GM12878 (cell line): ENCODE data around the gene RACK1. TPM values are rescaled to one million over a fixed set of nuclear protein-coding genes. Genes with fewer than 3 reads are reported as not detected.

Source experiments
- CHD1 ChIP-seq: IDR thresholded peaks from 2 replicates; pipeline ENCODE4 v1.6.1; 2012; ENCODE audit warnings: low read depth, low read length, improper control_type of control experiment
- EGR1 ChIP-seq, 2 experiments: IDR thresholded peaks; 1 replicate in 1 of 2; 2 replicates in 1 of 2; pipeline ENCODE4 v1.6.1; 2011 to 2012; ENCODE audit warnings: low read depth in 2 of 2, low read length in 2 of 2, borderline replicate concordance in 1 of 2, mild to moderate bottlenecking in 1 of 2, moderate library complexity in 1 of 2
- EP300 ChIP-seq, 2 experiments: fragments of 150-350 bp in 1 of 2; IDR thresholded peaks; 2 replicates each; pipeline ENCODE4 v1.6.1; 2011 to 2012; ENCODE audit warnings: low read depth in 2 of 2, low read length in 2 of 2, borderline replicate concordance in 1 of 2, improper control_type of control experiment in 1 of 2, inconsistent platforms in 1 of 2; ENCODE audit not compliant: control insufficient read depth in 1 of 2
- FOXK2 ChIP-seq: fragments of 450-650 bp; IDR thresholded peaks from 2 replicates; pipeline ENCODE4 v1.6.1; 2017; ENCODE audit warnings: mild to moderate bottlenecking, moderate library complexity
- IRF4 ChIP-seq: IDR thresholded peaks from 2 replicates; pipeline ENCODE4 v1.6.1; 2011; ENCODE audit warnings: low read depth, low read length
- KDM1A ChIP-seq: fragments of 200-600 bp; sonication (generic); IDR thresholded peaks from 2 replicates; pipeline ENCODE4 v1.6.1; 2016; ENCODE audit warnings: borderline replicate concordance
- LARP7 ChIP-seq: fragments of 450-650 bp; IDR thresholded peaks from 2 replicates; pipeline ENCODE4 v1.6.1; 2017; ENCODE audit warnings: mild to moderate bottlenecking
- MEF2B ChIP-seq: fragments of 450-650 bp; IDR thresholded peaks from 2 replicates; pipeline ENCODE4 v1.6.1; 2018; ENCODE audit warnings: mild to moderate bottlenecking, moderate library complexity; ENCODE audit not compliant: partially characterized antibody, poor library complexity, severe bottlenecking
- NBN ChIP-seq: fragments of 450-650 bp; IDR thresholded peaks from 2 replicates; pipeline ENCODE4 v1.6.1; 2016
- NFIC ChIP-seq: IDR thresholded peaks from 2 replicates; pipeline ENCODE4 v1.6.1; 2012; ENCODE audit warnings: low read depth, mild to moderate bottlenecking, inconsistent platforms, low read length, moderate library complexity
- NR2C2 ChIP-seq: IDR thresholded peaks from 2 replicates; pipeline ENCODE4 v1.6.1; 2011; ENCODE audit warnings: borderline replicate concordance, low read depth; ENCODE audit not compliant: control insufficient read depth, insufficient read length
- NR2F1 ChIP-seq: fragments of 450-650 bp; conservative IDR thresholded peaks from 2 replicates; pipeline ENCODE4 v1.6.1; 2017; ENCODE audit warnings: mild to moderate bottlenecking
- POLR2AphosphoS5 ChIP-seq: IDR thresholded peaks from 2 replicates; pipeline ENCODE4 v1.6.1; 2011; ENCODE audit warnings: mild to moderate bottlenecking, low read length, inconsistent platforms
- RCOR1 ChIP-seq: conservative IDR thresholded peaks from 2 replicates; pipeline ENCODE4 v1.6.1; 2012; ENCODE audit warnings: low read depth, low read length, improper control_type of control experiment
- RUNX3 ChIP-seq: IDR thresholded peaks from 2 replicates; pipeline ENCODE4 v1.6.1; 2012; ENCODE audit warnings: low read length, inconsistent platforms
- SREBF1 ChIP-seq: IDR thresholded peaks from 2 replicates; pipeline ENCODE4 v1.6.1; 2012; ENCODE audit warnings: mild to moderate bottlenecking, low read length
- STAT1 ChIP-seq: fragments of 450-650 bp; conservative IDR thresholded peaks from 2 replicates; pipeline ENCODE4 v1.6.1; 2014; ENCODE audit warnings: antibody characterized with exemption, mild to moderate bottlenecking
- STAT3 ChIP-seq: IDR thresholded peaks from 2 replicates; pipeline ENCODE4 v1.6.1; 2011; ENCODE audit warnings: low read depth, low read length, improper control_type of control experiment
- TAF1 ChIP-seq: IDR thresholded peaks from 2 replicates; pipeline ENCODE4 v1.6.1; 2011; ENCODE audit warnings: mild to moderate bottlenecking, low read depth, low read length, borderline replicate concordance
- TBL1XR1 ChIP-seq: IDR thresholded peaks from 2 replicates; pipeline ENCODE4 v1.6.1; 2012; ENCODE audit warnings: low read depth, low read length, improper control_type of control experiment
- ZNF207 ChIP-seq: fragments of 450-650 bp; IDR thresholded peaks from 2 replicates; pipeline ENCODE4 v1.6.1; 2014; ENCODE audit warnings: antibody characterized with exemption, mild to moderate bottlenecking, borderline replicate concordance
- ZZZ3 ChIP-seq: IDR thresholded peaks from 2 replicates; pipeline ENCODE4 v1.6.1; 2011; ENCODE audit warnings: low read depth; ENCODE audit not compliant: control insufficient read depth, insufficient read length
- polyA plus RNA-seq, 11 experiments: library from polyadenylated mRNA; depleted of rRNA in 4 of 11; unstranded in 6 of 11; stranded (reverse) in 5 of 11; fragments of >200 nt; fragmentation: Nextera tagmentation in 4 of 11; fragmentation: Illumina TruSeq in 1 of 11; extraction: Ambion mirVana in 4 of 11; extraction: Trizol in 1 of 11; gene quantifications; 1 replicate in 1 of 11; 2 replicates in 10 of 11; pipeline versions ENCODE4 v1.2.1 to v1.2.3, GENCODE V29; 2011 to 2016; ENCODE audit warnings: inconsistent platforms in 2 of 11, missing spikeins in 2 of 11, low read depth in 1 of 11
- total RNA-seq, 4 experiments: library from RNA; depleted of rRNA in 3 of 4; stranded (reverse); fragments of >200 nt in 3 of 4; fragmentation: Illumina TruSeq in 1 of 4; extraction: Trizol in 1 of 4; gene quantifications; 2 replicates each; pipeline versions ENCODE4 v1.2.1 to v1.2.3, GENCODE V29; 2013 to 2021
- TF ChIP-seq, protein P1 (sequence below): fragments of 450-650 bp; IDR thresholded peaks from 2 replicates; pipeline ENCODE4 v1.6.1; 2016; ENCODE audit warnings: mild to moderate bottlenecking
- TF ChIP-seq, protein P2 (sequence below): fragments of 450-650 bp; IDR thresholded peaks from 2 replicates; pipeline ENCODE4 v1.6.1; 2017; ENCODE audit warnings: borderline replicate concordance
- TF ChIP-seq, protein P3 (sequence below): fragments of 450-650 bp; IDR thresholded peaks from 2 replicates; pipeline ENCODE4 v1.6.1; 2017; ENCODE audit warnings: low read depth, mild to moderate bottlenecking, moderate library complexity
- TF ChIP-seq, protein P4 (sequence below): fragments of 450-650 bp; conservative IDR thresholded peaks from 2 replicates; pipeline ENCODE4 v1.6.1; 2017; ENCODE audit warnings: mild to moderate bottlenecking, moderate library complexity

RACK1 gene
- total and polyA plus RNA-seq, 10 of the 15 experiments (the other 5 are each of a cell fraction or from before 2014, with no cell fraction given), result 1,365 to 6,584 (median 4,167) TPM

DNA sequence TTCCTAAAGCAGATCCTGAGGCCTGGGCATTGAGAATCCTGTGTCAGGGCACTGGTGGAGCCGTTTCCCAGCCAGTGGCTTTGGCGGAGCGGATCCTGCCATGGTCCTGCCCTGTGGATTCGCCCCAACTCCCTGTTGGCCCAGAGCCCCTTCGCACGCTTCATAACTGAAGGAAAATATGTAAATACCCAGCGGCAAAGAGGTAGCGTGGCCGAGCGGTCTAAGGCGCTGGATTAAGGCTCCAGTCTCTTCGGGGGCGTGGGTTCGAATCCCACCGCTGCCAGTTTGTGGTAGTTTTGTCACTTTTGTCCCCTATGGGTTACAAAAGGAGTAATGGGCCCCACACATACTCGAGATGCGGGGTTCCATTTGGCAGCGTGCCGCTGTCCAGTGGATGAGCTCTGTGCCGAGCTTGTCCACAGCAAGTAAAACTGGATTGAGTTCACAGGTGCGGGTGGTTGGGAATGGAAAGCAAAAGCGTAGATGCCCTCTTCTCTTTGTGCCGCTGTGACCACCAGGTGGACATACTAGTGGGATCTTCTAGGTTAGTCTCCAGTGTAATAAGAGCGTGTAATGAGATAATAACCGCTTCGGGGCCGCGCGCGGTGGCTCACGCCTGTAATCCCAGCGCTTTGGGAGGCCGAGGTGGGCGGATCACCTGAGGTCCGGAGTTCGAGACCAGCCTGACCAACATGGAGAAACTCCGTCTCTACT lies 56.0 kb downstream of the RACK1 start (continued):
- TF ChIP-seq, protein P1, sequence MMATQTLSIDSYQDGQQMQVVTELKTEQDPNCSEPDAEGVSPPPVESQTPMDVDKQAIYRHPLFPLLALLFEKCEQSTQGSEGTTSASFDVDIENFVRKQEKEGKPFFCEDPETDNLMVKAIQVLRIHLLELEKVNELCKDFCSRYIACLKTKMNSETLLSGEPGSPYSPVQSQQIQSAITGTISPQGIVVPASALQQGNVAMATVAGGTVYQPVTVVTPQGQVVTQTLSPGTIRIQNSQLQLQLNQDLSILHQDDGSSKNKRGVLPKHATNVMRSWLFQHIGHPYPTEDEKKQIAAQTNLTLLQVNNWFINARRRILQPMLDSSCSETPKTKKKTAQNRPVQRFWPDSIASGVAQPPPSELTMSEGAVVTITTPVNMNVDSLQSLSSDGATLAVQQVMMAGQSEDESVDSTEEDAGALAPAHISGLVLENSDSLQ, result no peak
- no peak for TF ChIP-seq ZNF207
- TF ChIP-seq NR2F1, result peak; percentile 13; the same call in 1 of the 2 replicates
- TF ChIP-seq KDM1A, result no peak; the same call in 1 of the 2 replicates
- TF ChIP-seq, protein P2, sequence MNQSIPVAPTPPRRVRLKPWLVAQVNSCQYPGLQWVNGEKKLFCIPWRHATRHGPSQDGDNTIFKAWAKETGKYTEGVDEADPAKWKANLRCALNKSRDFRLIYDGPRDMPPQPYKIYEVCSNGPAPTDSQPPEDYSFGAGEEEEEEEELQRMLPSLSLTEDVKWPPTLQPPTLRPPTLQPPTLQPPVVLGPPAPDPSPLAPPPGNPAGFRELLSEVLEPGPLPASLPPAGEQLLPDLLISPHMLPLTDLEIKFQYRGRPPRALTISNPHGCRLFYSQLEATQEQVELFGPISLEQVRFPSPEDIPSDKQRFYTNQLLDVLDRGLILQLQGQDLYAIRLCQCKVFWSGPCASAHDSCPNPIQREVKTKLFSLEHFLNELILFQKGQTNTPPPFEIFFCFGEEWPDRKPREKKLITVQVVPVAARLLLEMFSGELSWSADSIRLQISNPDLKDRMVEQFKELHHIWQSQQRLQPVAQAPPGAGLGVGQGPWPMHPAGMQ, result no peak
- no peak for TF ChIP-seq IRF4
- TF ChIP-seq STAT1, result peak; percentile 80; the same call in 1 of the 2 replicates
- TF ChIP-seq ZZZ3, result no peak
- TF ChIP-seq POLR2AphosphoS5, result no peak
- TF ChIP-seq TBL1XR1, result peak; percentile 9
- no peak for TF ChIP-seq TAF1
- no peak for TF ChIP-seq SREBF1
- no peak for TF ChIP-seq NBN
- TF ChIP-seq, protein P3, sequence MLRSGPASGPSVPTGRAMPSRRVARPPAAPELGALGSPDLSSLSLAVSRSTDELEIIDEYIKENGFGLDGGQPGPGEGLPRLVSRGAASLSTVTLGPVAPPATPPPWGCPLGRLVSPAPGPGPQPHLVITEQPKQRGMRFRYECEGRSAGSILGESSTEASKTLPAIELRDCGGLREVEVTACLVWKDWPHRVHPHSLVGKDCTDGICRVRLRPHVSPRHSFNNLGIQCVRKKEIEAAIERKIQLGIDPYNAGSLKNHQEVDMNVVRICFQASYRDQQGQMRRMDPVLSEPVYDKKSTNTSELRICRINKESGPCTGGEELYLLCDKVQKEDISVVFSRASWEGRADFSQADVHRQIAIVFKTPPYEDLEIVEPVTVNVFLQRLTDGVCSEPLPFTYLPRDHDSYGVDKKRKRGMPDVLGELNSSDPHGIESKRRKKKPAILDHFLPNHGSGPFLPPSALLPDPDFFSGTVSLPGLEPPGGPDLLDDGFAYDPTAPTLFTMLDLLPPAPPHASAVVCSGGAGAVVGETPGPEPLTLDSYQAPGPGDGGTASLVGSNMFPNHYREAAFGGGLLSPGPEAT, result peak; percentile 12; the same call in 1 of the 2 replicates
- TF ChIP-seq NR2C2, result no peak
- peak; percentile 12 for TF ChIP-seq MEF2B
- peak; percentile 61; the same call in 1 of the 2 replicates for TF ChIP-seq LARP7
- no peak for TF ChIP-seq RCOR1
- TF ChIP-seq NFIC, result no peak
- TF ChIP-seq, protein P4, sequence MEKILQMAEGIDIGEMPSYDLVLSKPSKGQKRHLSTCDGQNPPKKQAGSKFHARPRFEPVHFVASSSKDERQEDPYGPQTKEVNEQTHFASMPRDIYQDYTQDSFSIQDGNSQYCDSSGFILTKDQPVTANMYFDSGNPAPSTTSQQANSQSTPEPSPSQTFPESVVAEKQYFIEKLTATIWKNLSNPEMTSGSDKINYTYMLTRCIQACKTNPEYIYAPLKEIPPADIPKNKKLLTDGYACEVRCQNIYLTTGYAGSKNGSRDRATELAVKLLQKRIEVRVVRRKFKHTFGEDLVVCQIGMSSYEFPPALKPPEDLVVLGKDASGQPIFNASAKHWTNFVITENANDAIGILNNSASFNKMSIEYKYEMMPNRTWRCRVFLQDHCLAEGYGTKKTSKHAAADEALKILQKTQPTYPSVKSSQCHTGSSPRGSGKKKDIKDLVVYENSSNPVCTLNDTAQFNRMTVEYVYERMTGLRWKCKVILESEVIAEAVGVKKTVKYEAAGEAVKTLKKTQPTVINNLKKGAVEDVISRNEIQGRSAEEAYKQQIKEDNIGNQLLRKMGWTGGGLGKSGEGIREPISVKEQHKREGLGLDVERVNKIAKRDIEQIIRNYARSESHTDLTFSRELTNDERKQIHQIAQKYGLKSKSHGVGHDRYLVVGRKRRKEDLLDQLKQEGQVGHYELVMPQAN, result peak; percentile 57
- TF ChIP-seq RUNX3, result no peak
- no peak for TF ChIP-seq EGR1 (IDR thresholded peaks at IDR 0.05; ENCODE audit: borderline replicate concordance in 1 of 2, low read depth in 2 of 2, low read length in 2 of 2)
- peak in 1 of 2 experiments; percentile 54; a peak in 1 of 4 replicates for TF ChIP-seq EP300 (IDR thresholded peaks at IDR 0.05; ENCODE audit: borderline replicate concordance in 1 of 2, control insufficient read depth in 1 of 2, low read depth in 2 of 2, low read length in 2 of 2)
- no peak for TF ChIP-seq CHD1
- TF ChIP-seq FOXK2, result peak; percentile 55
- TF ChIP-seq STAT3, result no peak
